Smooth muscle cell of the brain vasculature (primary cell): ENCODE measurements around the gene LAMA3.

Source experiments
- DNase-seq: peaks from one replicate; pipeline ENCODE4 v3.0.0-alpha.2; 2012; ENCODE audit warnings: low read depth, low spot score

Gene LAMA3, protein sequence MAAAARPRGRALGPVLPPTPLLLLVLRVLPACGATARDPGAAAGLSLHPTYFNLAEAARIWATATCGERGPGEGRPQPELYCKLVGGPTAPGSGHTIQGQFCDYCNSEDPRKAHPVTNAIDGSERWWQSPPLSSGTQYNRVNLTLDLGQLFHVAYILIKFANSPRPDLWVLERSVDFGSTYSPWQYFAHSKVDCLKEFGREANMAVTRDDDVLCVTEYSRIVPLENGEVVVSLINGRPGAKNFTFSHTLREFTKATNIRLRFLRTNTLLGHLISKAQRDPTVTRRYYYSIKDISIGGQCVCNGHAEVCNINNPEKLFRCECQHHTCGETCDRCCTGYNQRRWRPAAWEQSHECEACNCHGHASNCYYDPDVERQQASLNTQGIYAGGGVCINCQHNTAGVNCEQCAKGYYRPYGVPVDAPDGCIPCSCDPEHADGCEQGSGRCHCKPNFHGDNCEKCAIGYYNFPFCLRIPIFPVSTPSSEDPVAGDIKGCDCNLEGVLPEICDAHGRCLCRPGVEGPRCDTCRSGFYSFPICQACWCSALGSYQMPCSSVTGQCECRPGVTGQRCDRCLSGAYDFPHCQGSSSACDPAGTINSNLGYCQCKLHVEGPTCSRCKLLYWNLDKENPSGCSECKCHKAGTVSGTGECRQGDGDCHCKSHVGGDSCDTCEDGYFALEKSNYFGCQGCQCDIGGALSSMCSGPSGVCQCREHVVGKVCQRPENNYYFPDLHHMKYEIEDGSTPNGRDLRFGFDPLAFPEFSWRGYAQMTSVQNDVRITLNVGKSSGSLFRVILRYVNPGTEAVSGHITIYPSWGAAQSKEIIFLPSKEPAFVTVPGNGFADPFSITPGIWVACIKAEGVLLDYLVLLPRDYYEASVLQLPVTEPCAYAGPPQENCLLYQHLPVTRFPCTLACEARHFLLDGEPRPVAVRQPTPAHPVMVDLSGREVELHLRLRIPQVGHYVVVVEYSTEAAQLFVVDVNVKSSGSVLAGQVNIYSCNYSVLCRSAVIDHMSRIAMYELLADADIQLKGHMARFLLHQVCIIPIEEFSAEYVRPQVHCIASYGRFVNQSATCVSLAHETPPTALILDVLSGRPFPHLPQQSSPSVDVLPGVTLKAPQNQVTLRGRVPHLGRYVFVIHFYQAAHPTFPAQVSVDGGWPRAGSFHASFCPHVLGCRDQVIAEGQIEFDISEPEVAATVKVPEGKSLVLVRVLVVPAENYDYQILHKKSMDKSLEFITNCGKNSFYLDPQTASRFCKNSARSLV (N-terminal part only)

GRCh38 chr18:23689031-23689615, at the start of gene LAMA3:
LAMA3 (plus strand) TSS chr18:23689453; CDS start chr18:23689684, 231 bp downstream.
- no peak for DNase-seq

DNA sequence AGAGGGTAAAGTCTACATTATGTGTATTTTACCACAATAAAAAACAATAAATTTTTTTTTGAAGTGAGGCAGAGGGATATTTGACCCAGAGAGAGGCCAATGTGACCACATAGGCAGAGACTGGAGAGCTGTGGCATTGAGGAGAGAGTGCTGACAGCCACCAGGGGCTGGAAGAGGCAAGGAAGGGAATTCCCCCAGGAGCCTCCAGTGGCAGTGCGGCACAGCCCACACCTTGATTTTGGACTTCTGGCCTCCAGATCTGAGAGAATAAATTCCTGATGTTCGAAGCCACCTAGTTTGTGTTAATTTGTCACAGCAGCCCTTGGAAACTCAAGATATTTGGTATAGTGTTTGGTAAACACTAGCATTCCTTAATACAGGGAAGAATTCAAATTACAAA, 49.2 kb upstream of the LAMA3 start:
- DNase-seq: no peak

DNA sequence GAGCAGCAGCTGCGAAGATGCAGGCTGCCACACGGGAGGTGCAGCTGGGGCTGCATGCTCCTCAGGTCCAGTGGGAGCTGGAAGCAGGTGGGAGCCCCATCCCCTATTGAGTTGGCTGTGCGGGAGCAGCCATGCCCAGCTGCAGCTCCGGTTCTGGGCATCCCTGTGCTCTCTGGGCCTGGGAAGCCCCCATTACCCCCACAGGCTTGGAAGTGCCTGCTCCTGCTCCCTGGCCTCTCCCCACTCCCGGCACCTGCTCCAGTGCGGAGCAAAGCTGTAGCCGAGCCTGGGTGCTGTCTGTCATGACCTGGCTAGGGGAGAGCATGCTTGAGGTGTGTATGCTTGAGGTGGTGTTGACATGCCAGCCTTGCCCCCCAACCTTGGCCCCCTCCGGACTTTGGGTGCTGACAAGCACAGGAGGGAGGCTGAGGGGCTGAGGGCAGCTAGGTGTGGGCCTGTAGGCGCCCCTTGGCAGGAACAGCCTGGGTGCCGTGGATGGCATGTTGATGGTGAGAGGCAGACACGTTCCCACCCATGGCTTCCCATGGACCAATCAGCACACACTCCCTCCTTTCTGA, 48.0 kb upstream of the LAMA3 start:
- DNase-seq: no peak

- no peak for DNase-seq
These were observed 47.2 kb upstream of the LAMA3 start for GRCh38 chr18:23641937-23642666.

GRCh38 chr18:23643815-23644490, 45.3 kb upstream of the LAMA3 start:
- DNase-seq: no peak

GRCh38 chr18:23645568-23646175, 43.6 kb upstream of the LAMA3 start:
- no peak for DNase-seq

- no peak for DNase-seq
These were observed 43.0 kb upstream of the LAMA3 start for GRCh38 chr18:23646282-23646681.

DNA sequence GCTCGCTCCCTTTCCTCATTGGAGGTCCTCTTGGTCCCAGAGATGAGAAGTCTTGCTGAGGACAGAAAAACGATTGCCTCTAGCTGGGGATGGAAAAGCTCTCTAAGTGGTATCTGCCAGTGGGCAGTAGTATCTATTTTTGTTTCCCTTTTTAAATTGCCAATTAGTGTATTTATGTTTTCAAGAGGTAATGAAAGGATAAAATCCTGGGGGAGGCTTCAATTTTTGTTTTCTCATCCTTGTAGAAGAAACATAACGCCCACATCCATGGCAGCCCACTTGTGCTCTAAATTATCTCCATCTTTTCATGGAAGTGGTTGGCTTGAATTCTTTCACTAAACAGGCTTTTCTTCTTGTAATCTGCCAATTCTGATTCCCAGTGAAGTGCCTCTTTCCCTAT, 40.8 kb upstream of the LAMA3 start:
- DNase-seq: no peak

GRCh38 chr18:23648940-23649607, 40.2 kb upstream of the LAMA3 start:
- DNase-seq: no peak

DNA sequence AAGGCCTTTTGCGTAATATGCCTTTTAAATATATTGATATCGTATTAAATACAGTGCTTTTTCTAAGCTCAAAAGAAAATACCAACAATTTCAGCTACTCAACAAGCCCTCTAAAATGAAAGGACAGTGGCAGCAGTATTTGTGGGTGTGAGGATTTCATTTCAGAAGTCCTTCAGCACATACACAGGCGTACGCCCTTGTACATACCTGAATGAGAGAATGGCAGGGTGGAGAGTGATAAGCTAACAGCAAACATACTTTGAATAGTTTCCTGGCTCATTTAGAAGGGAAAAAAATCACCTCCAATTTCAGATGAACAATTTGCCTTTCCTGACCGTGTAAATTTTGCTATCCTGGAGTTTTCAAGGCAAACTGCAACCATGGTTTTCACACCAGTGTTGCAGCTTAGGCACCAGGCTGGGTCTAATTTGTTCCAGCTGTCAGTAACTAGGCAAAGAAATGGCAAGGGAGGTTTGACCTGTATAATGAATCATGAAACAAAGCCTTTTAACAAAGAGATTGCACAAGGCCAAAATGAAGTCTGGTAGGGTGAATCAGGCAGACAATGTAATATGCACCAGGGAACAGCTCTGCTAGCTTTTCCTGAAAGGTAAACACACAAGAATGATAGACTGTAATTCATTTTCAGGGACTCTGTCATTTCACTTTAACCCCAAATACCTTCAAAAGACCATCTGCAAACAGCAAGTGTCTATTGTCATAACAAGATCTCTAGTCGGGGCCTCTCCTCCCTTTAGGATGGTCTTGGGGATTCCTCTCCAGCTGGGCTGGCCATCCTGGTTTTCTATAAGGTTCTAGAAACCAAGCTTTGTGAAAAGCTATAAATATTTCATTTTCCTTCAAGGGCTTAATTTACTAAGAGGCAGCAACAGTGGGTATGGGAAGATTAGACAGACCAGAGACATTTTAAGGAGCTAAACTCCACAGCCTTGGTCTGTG, 38.0 kb upstream of the LAMA3 start:
- peak; percentile 15 for DNase-seq

- DNase-seq: no peak
These were observed 37.0 kb upstream of the LAMA3 start for GRCh38 chr18:23652232-23652631.

DNA sequence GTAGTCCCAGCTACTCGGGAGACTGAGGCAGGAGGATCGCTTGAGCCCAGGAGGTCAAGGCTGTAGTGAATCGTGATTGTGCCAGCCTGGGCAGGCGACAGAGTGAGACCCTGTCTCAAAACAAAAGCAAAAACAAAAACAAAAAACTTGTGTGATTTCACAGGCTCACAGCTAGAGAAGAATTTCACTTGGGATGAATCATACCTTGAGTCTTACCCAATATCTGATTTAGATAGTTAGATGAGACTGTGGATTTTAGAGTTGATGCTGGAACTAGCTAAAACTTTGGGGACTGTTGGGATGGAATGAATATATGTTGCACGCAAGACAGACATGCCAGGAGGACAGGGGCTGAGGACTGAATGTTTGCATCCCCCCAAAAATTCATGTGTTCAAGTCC, 31.0 kb upstream of the LAMA3 start:
- no peak for DNase-seq

DNA sequence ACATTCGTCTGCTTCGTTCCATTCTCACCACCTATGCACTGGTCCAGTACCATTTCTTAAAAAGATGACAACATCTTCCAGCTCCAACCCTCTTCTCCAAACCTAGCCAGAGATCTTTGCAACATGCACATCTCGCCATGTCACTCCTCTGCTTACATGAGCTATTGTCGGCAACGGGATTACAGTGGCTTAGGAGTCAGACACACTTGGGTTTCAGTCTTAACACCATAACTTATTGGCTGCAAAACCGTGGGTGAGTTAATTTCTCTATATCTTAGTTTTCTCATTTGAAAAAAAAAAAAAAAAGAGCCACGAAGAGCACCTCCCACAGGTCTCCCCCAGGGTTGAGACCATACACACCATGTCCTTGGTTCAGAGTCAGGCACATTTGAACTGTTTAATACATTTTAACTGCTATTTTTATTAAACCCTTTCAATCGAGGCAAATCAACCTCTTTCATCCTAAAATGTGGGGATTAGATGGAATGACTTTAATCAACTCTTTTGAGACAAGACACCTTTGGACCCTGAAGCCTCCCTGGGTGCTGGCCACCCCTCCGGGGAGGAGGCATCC, 27.4 kb upstream of the LAMA3 start:
- no peak for DNase-seq

DNA sequence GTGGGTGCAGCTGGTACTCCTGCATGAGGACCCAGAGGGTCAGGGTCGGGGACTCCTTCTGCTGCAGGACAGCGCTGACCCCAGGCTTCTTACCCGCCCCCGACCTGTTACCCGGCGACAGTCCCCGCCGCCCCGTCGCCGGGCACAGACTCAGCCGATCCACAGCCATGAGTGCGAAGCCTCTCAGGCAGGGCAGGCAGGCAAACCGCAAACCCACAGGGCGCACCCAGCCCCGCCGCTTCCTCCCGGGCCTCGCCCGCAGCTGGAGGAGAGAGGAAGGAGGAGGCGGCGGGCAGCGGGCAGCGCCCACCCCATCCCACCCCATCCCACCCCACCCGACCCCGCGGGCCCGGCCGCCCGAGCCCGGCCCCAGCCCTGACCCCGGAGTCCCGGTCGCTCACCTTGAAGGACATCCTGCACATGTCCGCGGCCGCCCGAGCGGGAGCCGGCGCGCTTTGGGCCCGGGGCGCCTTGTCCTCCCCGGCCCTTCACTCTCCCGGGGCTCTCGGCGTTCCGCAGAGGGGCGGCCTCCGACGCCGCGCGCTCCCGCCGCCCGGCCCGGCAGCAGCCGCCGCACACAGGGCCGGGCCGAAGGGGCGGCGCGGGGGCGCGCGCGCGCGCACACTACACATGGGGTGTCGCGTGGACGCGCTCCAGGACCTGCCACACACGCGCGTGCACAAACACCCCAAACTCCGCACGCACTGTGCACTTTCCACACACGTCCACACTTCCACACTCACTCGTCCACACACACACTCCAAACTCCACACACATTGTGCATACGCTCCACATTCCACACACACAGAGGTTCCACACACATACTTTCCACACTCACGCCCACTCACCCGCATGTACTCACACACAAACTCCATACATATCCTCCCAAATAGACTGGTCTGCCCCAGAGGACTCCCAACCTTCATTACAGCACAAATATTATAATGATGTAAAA, 26.7 kb upstream of the LAMA3 start, which contains the start of gene ANKRD29:
Gene ANKRD29 (minus strand): TSS at position 603 of the 955 bp plus-strand sequence. CDS start 181 bp downstream, at position 422.
- no peak for DNase-seq

- no peak for DNase-seq
These were observed 24.6 kb upstream of the LAMA3 start for GRCh38 chr18:23664674-23665073.

- no peak for DNase-seq
These were observed 22.1 kb upstream of the LAMA3 start for GRCh38 chr18:23667114-23667513.
